Raji (cell line): ENCODE data around the gene SORCS2.

ENCODE experiments used
- POLR2A ChIP-seq: IDR thresholded peaks from 2 replicates; pipeline ENCODE4 v1.6.1; 2011; ENCODE audit warnings: low read depth, low read length, control low read depth; ENCODE audit not compliant: insufficient read depth

Gene SORCS2

GRCh38 chr4:7584098-7584497 lies 391.8 kb downstream of the SORCS2 start:
- TF ChIP-seq POLR2A, result no peak

- TF ChIP-seq POLR2A, result no peak
These were observed 392.3 kb downstream of the SORCS2 start for GRCh38 chr4:7584606-7585159.

GRCh38 chr4:7585768-7586167 lies 393.4 kb downstream of the SORCS2 start:
- no peak for TF ChIP-seq POLR2A

GRCh38 chr4:7587433-7588405 lies 395.4 kb downstream of the SORCS2 start:
- no peak for TF ChIP-seq POLR2A

GRCh38 chr4:7590189-7590588 lies 397.9 kb downstream of the SORCS2 start:
- no peak for TF ChIP-seq POLR2A

- no peak for TF ChIP-seq POLR2A
These were observed 398.6 kb downstream of the SORCS2 start for GRCh38 chr4:7590899-7591298.

- TF ChIP-seq POLR2A, result no peak
These were observed 399.2 kb downstream of the SORCS2 start for GRCh38 chr4:7591409-7592053.

GRCh38 chr4:7593646-7594412 lies 401.5 kb downstream of the SORCS2 start:
- no peak for TF ChIP-seq POLR2A

- TF ChIP-seq POLR2A, result no peak
These were observed 403.7 kb downstream of the SORCS2 start for GRCh38 chr4:7595934-7596461.

- TF ChIP-seq POLR2A, result no peak
These were observed 404.7 kb downstream of the SORCS2 start for GRCh38 chr4:7596918-7597606.

- TF ChIP-seq POLR2A, result no peak
These were observed 406.8 kb downstream of the SORCS2 start for GRCh38 chr4:7598939-7599790.

GRCh38 chr4:7600247-7600646 lies 407.9 kb downstream of the SORCS2 start:
- TF ChIP-seq POLR2A, result no peak

- TF ChIP-seq POLR2A, result no peak
These were observed 415.0 kb downstream of the SORCS2 start for GRCh38 chr4:7607156-7607910.
